Measurements from ENCODE around the gene AMOTL2. TPM values are rescaled to one million over a fixed set of nuclear protein-coding genes. Genes with fewer than 3 reads are reported as not detected.

AMOTL2 gene
- total and polyA plus RNA-seq, 2 experiments from 2014 or later = 63.9 to 81.6 TPM

- no peaks in the 10 kb centered on the region for H3K27me3 ChIP-seq
- peaks cover 6% of the 10 kb centered on the region for H3K36me3 ChIP-seq (replicated peaks; ENCODE audit: insufficient read depth, low read depth)
- H4K20me1 ChIP-seq (ENCODE audit: insufficient read depth, poor library complexity, severe bottlenecking) = no peaks in the 10 kb centered on the region
- H2AFZ ChIP-seq = no peak overlapping the region
- peak overlapping the region; percentile 35 for H3K4me2 ChIP-seq
- H3K4me1 ChIP-seq (ENCODE audit: insufficient read depth) = peaks cover 60% of the 10 kb centered on the region
- H3K27ac ChIP-seq = peak overlapping the region; percentile 80
- no peaks in the 10 kb centered on the region for H3K9me3 ChIP-seq (ENCODE audit: low read depth)
- DNase-seq (ENCODE audit: low spot score) = no peak
- H3K9me2 ChIP-seq (replicated peaks; ENCODE audit: insufficient read depth) = no peaks in the 10 kb centered on the region
- WGBS (ENCODE audit: low lambda C conversion rate, missing lambda C conversion rate) = 53% methylated on average over 10 of the region's 10 CpGs
- TF ChIP-seq EZH2phosphoT487 (IDR thresholded peaks at IDR 0.05; ENCODE audit: low read depth, severe bottlenecking, unreplicated experiment) (no peak), CTCF (IDR thresholded peaks at IDR 0.05; ENCODE audit: poor library complexity) (no peak), EZH2 (IDR thresholded peaks at IDR 0.05; ENCODE audit: borderline replicate concordance) (no peak)
- peaks cover 28% of the 10 kb centered on the region for H3K79me2 ChIP-seq
- H3K4me3 ChIP-seq = no peak overlapping the region
These were observed 16.9 kb downstream of the AMOTL2 start for GRCh38 chr3:134357261-134357913.

- peak overlapping the region; percentile 80 for H3K27ac ChIP-seq
- 98% methylated on average over 9 of the region's 9 CpGs for WGBS (ENCODE audit: low lambda C conversion rate, missing lambda C conversion rate)
These were observed 17.7 kb downstream of the AMOTL2 start for GRCh38 chr3:134356411-134357040.

GRCh38 chr3:134355416-134355815 lies 18.8 kb downstream of the AMOTL2 start:
- Histone ChIP-seq H3K4me2 (no peak overlapping the region), H3K79me2 (peaks cover 14% of the 10 kb centered on the region), H4K20me1 (ENCODE audit: insufficient read depth, poor library complexity, severe bottlenecking) (no peaks in the 10 kb centered on the region), H3K4me3 (no peak overlapping the region), H3K27ac (peak overlapping the region; percentile 18), H3K36me3 (replicated peaks; ENCODE audit: insufficient read depth, low read depth) (peaks cover 6% of the 10 kb centered on the region), H3K27me3 (no peaks in the 10 kb centered on the region), H2AFZ (no peak overlapping the region), H3K9me3 (ENCODE audit: low read depth) (no peaks in the 10 kb centered on the region), H3K4me1 (ENCODE audit: insufficient read depth) (peaks cover 77% of the 10 kb centered on the region), H3K9me2 (replicated peaks; ENCODE audit: insufficient read depth) (no peaks in the 10 kb centered on the region)
- no peak for DNase-seq (ENCODE audit: low spot score)
- WGBS (ENCODE audit: low lambda C conversion rate, missing lambda C conversion rate) = 91% methylated on average over 5 of the region's 5 CpGs
- TF ChIP-seq CTCF (IDR thresholded peaks at IDR 0.05; ENCODE audit: poor library complexity) = no peak
- no peak for TF ChIP-seq EZH2phosphoT487 (IDR thresholded peaks at IDR 0.05; ENCODE audit: low read depth, severe bottlenecking, unreplicated experiment)
- no peak for TF ChIP-seq EZH2 (IDR thresholded peaks at IDR 0.05; ENCODE audit: borderline replicate concordance)

More at GRCh38 chr3:134356411-134357040, 17.7 kb downstream of the AMOTL2 start:
- Histone ChIP-seq H3K4me1 (ENCODE audit: insufficient read depth) (peaks cover 67% of the 10 kb centered on the region), H2AFZ (no peak overlapping the region), H3K4me3 (no peak overlapping the region), H3K9me3 (ENCODE audit: low read depth) (no peaks in the 10 kb centered on the region), H3K27me3 (no peaks in the 10 kb centered on the region), H3K4me2 (no peak overlapping the region), H3K36me3 (replicated peaks; ENCODE audit: insufficient read depth, low read depth) (peaks cover 6% of the 10 kb centered on the region), H4K20me1 (ENCODE audit: insufficient read depth, poor library complexity, severe bottlenecking) (no peaks in the 10 kb centered on the region), H3K9me2 (replicated peaks; ENCODE audit: insufficient read depth) (no peaks in the 10 kb centered on the region), H3K79me2 (peaks cover 19% of the 10 kb centered on the region)
- TF ChIP-seq EZH2phosphoT487 (IDR thresholded peaks at IDR 0.05; ENCODE audit: low read depth, severe bottlenecking, unreplicated experiment) (no peak), EZH2 (IDR thresholded peaks at IDR 0.05; ENCODE audit: borderline replicate concordance) (no peak), CTCF (IDR thresholded peaks at IDR 0.05; ENCODE audit: poor library complexity) (no peak)
- no peak for DNase-seq (ENCODE audit: low spot score)

Data from hepatocyte (in vitro differentiated cells).